K562 (cell line): ENCODE data around the gene ACSF2. TPM values are rescaled to one million over a fixed set of nuclear protein-coding genes. Genes with fewer than 3 reads are reported as not detected.

Experiments
- ATAC-seq: fragments of 200-7000 bp; cut with Tn5 transposase; 3 replicates; pipeline ENCODE4 v1.9.1; 2020; ENCODE audit warnings: moderate library complexity
- BruUV-seq: library from RNA; stranded (reverse); fragments of 400-500 nt; replicated peaks from 2 replicates; lab custom pipeline; 2021; lab: Mats Ljungman, UMichigan
- CTCF ChIA-PET: fragments of 300-600 bp; formaldehyde crosslinking; extraction: SDS; loops from one replicate; lab custom pipeline; 2021; ENCODE audit warnings: low intra/inter-chr PET ratio; lab: Yijun Ruan, JAX
- POLR2A ChIA-PET: fragments of 300-600, 350-650 bp; sonication (Branson Sonifier 250); formaldehyde crosslinking; extraction: SDS; loops from one replicate; lab custom pipeline; 2021; ENCODE audit warnings: antibody characterized with exemption, inconsistent platforms; lab: Yijun Ruan, JAX
- DNase-seq, 4 experiments: peaks; one replicate each; pipeline versions ENCODE4 v3.0.0 to v3.0.0-alpha.2; 2011 to 2018; ENCODE audit warnings: low spot score in 3 of 4, mixed read lengths in 3 of 4; ENCODE audit errors: extremely low read depth in 1 of 4
- FAIRE-seq: peaks from 2 replicates; lab custom pipeline; 2011; peaks lifted over from hg19 to GRCh38; lab: Jason Lieb, UNC
- H2AFZ ChIP-seq: 2 replicates; pipeline ENCODE4 v1.6.0; 2011; ENCODE audit warnings: low read depth, low read length, control low read depth, inconsistent platforms
- H3K27ac ChIP-seq: fragments of 200-600 bp; 3 replicates; pipeline ENCODE4 v1.8.0; 2011; ENCODE audit warnings: low read depth, mild to moderate bottlenecking, control low read depth, inconsistent platforms, low read length, moderate library complexity, mixed read lengths; ENCODE audit errors: extremely low read depth
- H3K27me3 ChIP-seq, 2 experiments: fragments of 300-600 bp in 1 of 2; 2 replicates in 1 of 2; 3 replicates in 1 of 2; pipeline versions ENCODE4 v1.6.0 to v1.8.0; 2011; ENCODE audit warnings: inconsistent platforms in 2 of 2, low read length in 2 of 2, mild to moderate bottlenecking in 1 of 2, mixed read lengths in 1 of 2, moderate library complexity in 1 of 2; ENCODE audit not compliant: control insufficient read depth in 2 of 2, insufficient read depth in 2 of 2
- H3K36me3 ChIP-seq: fragments of 300-600 bp; 3 replicates; pipeline ENCODE4 v1.8.0; 2011; ENCODE audit warnings: mild to moderate bottlenecking, low read length, inconsistent platforms; ENCODE audit not compliant: control insufficient read depth, insufficient read depth
- H3K4me1 ChIP-seq, 2 experiments: fragments of 200-600 bp in 1 of 2; replicated peaks in 1 of 2; 2 replicates in 1 of 2; 3 replicates in 1 of 2; pipeline versions ENCODE4 v1.5.1 to v1.8.0; 2011; ENCODE audit warnings: inconsistent platforms in 2 of 2, low read length in 2 of 2, mild to moderate bottlenecking in 1 of 2, mixed read lengths in 1 of 2, moderate library complexity in 1 of 2; ENCODE audit not compliant: control insufficient read depth in 2 of 2, insufficient read depth in 2 of 2
- H3K4me2 ChIP-seq: 2 replicates; pipeline ENCODE4 v1.6.1; 2011; ENCODE audit warnings: low read length, control low read depth, inconsistent platforms, mixed read lengths; ENCODE audit not compliant: insufficient read depth
- H3K4me3 ChIP-seq: fragments of 200-600 bp; sonication (generic), shearing (Covaris generic); 2 replicates; pipeline ENCODE4 v1.5.1; 2016; ENCODE audit warnings: control low read depth, inconsistent platforms
- H3K79me2 ChIP-seq: fragments of 200-600 bp; 3 replicates; pipeline ENCODE4 v1.8.0; 2011; ENCODE audit warnings: low read length, inconsistent platforms; ENCODE audit not compliant: control insufficient read depth, insufficient read depth
- H3K9ac ChIP-seq, 2 experiments: 2 replicates each; pipeline versions ENCODE4 v1.6.0 to v1.6.1; 2011; ENCODE audit warnings: low read depth in 2 of 2, low read length in 2 of 2, control low read depth in 1 of 2, inconsistent platforms in 1 of 2, mild to moderate bottlenecking in 1 of 2, mixed read lengths in 1 of 2; ENCODE audit not compliant: insufficient read depth in 1 of 2
- H3K9me1 ChIP-seq: one replicate; pipeline ENCODE4 v1.6.0; 2011; ENCODE audit warnings: inconsistent platforms, mild to moderate bottlenecking, low read length, moderate library complexity; ENCODE audit not compliant: control insufficient read depth, insufficient read depth
- H3K9me3 ChIP-seq: replicated peaks from 2 replicates; pipeline ENCODE4 v1.5.1; 2011; ENCODE audit warnings: low read depth, low read length, inconsistent platforms; ENCODE audit not compliant: control insufficient read depth, insufficient read depth
- H4K20me1 ChIP-seq: replicated peaks from 2 replicates; pipeline ENCODE4 v1.6.1; 2011; ENCODE audit warnings: low read length, inconsistent platforms, mixed read lengths; ENCODE audit not compliant: control insufficient read depth, insufficient read depth
- CBFA2T2 ChIP-seq: fragments of 450-650 bp; conservative IDR thresholded peaks from 2 replicates; pipeline ENCODE4 v1.6.1; 2017; ENCODE audit warnings: mild to moderate bottlenecking
- CREM ChIP-seq: IDR thresholded peaks from 2 replicates; pipeline ENCODE4 v1.6.1; 2014; ENCODE audit warnings: antibody characterized with exemption, low read depth
- CXXC5 ChIP-seq: fragments of 250-450 bp; sonication (Bioruptor Pico); IDR thresholded peaks from 2 replicates; pipeline ENCODE4 v1.8.0; 2022; ENCODE audit warnings: inconsistent platforms, mild to moderate bottlenecking, moderate library complexity
- E2F6 ChIP-seq, 2 experiments: IDR thresholded peaks; 2 replicates each; pipeline ENCODE4 v1.6.1; 2011; ENCODE audit warnings: borderline replicate concordance in 1 of 2, control low read depth in 1 of 2, low read depth in 1 of 2, low read length in 1 of 2, mild to moderate bottlenecking in 1 of 2, mixed read lengths in 1 of 2, moderate library complexity in 1 of 2; ENCODE audit not compliant: insufficient read depth in 1 of 2, insufficient read length in 1 of 2, poor library complexity in 1 of 2, severe bottlenecking in 1 of 2; ENCODE audit errors: extremely low read depth in 1 of 2
- KHSRP ChIP-seq: fragments of 450-650 bp; IDR thresholded peaks from 2 replicates; pipeline ENCODE4 v1.6.1; 2017
- PCBP2 ChIP-seq: fragments of 200-400 bp; formaldehyde crosslinking; IDR thresholded peaks from 2 replicates; pipeline ENCODE4 v1.6.1; 2018; ENCODE audit warnings: low read length, low read depth, mild to moderate bottlenecking, moderate library complexity; ENCODE audit not compliant: poor library complexity, severe bottlenecking
- RBBP5 ChIP-seq: fragments of 200-600 bp; sonication (generic); IDR thresholded peaks from 2 replicates; pipeline ENCODE4 v1.6.1; 2012; ENCODE audit warnings: borderline replicate concordance, mild to moderate bottlenecking, low read length, control low read depth, inconsistent platforms; ENCODE audit not compliant: insufficient read depth, poor library complexity, severe bottlenecking
- RNF2 ChIP-seq: sonication (generic); IDR thresholded peaks from 2 replicates; pipeline ENCODE4 v1.6.1; 2016
- SLC30A9 ChIP-seq: fragments of 250-450 bp; sonication (Bioruptor Pico); IDR thresholded peaks from 2 replicates; pipeline ENCODE4 v1.8.0; 2022; ENCODE audit warnings: mild to moderate bottlenecking, moderate library complexity
- SREBF1 ChIP-seq: fragments of 150-350 bp; IDR thresholded peaks from 2 replicates; pipeline ENCODE4 v1.6.1; 2014; ENCODE audit warnings: antibody characterized with exemption, low read depth, low read length, borderline replicate concordance
- TEAD1 ChIP-seq, 2 experiments: fragments of 450-650 bp in 1 of 2; sonication (generic) in 1 of 2; formaldehyde crosslinking; IDR thresholded peaks; 2 replicates each; pipeline versions ENCODE4 v1.4.0 to v1.8.0; 2020 to 2022; ENCODE audit warnings: mild to moderate bottlenecking in 2 of 2, missing genetic modification reagents in 1 of 2
- VEZF1 ChIP-seq: fragments of 200-800 bp; sonication (Bioruptor generic); IDR thresholded peaks from 2 replicates; pipeline ENCODE4 v1.6.1; 2017; ENCODE audit warnings: missing genetic modification characterization, missing compliant biosample characterization
- ZBTB12 ChIP-seq: fragments of 250-450 bp; sonication (Bioruptor Pico); IDR thresholded peaks from 2 replicates; pipeline ENCODE4 v1.4.0; 2020
- WGBS: fragments of 100-300 bp; shearing (Covaris generic); methylation state at CpG from one replicate; pipeline ENCODE4 v1.1.6; 2016; ENCODE audit warnings: low coverage, mixed read lengths; ENCODE audit not compliant: insufficient coverage; ENCODE audit errors: missing lambda C conversion rate; 5-methylcytosine and 5-hydroxymethylcytosine counted together
- in situ Hi-C: fragments of 300-500 bp; cut with MboI; formaldehyde crosslinking; loops from 4 replicates; pipeline ENCODE4 v1.15.0; 2018; ENCODE audit warnings: inconsistent platforms, mixed read lengths
- intact Hi-C: fragments of 100-400 bp; cut with micrococcal nuclease; formaldehyde crosslinking; loops from 2 replicates; pipeline ENCODE4 v1.14.2; 2022
- polyA plus RNA-seq, 8 experiments: library from polyadenylated mRNA; depleted of rRNA in 4 of 8; stranded (reverse) in 5 of 8; unstranded in 3 of 8; fragments of >200 nt; fragmentation: Nextera tagmentation in 2 of 8; fragmentation: Illumina TruSeq in 1 of 8; extraction: Ambion mirVana in 2 of 8; extraction: Trizol in 1 of 8; gene quantifications; 2 replicates each; pipeline versions ENCODE4 v1.2.1 to v1.2.3, GENCODE V29; 2011 to 2014; ENCODE audit warnings: inconsistent platforms in 1 of 8, missing spikeins in 1 of 8
- total RNA-seq, 7 experiments: library from RNA; depleted of rRNA in 6 of 7; stranded (reverse); fragments of >200 nt in 6 of 7; fragmentation: Illumina TruSeq in 2 of 7; extraction: Trizol in 2 of 7; gene quantifications; 2 replicates each; pipeline versions ENCODE4 v1.2.1 to v1.2.3, GENCODE V29; 2011 to 2021; ENCODE audit warnings: low replicate concordance in 1 of 7
- TF ChIP-seq, protein P1 (sequence below): fragments of 450-650 bp; formaldehyde crosslinking; conservative IDR thresholded peaks from 2 replicates; pipeline ENCODE4 v1.4.0; 2022; ENCODE audit warnings: mild to moderate bottlenecking, missing genetic modification characterization
- TF ChIP-seq, protein P2 (sequence below): IDR thresholded peaks from 2 replicates; pipeline ENCODE4 v1.6.1; 2011; ENCODE audit not compliant: insufficient read length; ENCODE audit errors: extremely low read depth

ACSF2 gene
- total and polyA plus RNA-seq, 9 of the 15 experiments (the other 6 are each of a cell fraction or from before 2014, with no cell fraction given), result 0.89 to 6.1 (median 3.5) TPM

DNA sequence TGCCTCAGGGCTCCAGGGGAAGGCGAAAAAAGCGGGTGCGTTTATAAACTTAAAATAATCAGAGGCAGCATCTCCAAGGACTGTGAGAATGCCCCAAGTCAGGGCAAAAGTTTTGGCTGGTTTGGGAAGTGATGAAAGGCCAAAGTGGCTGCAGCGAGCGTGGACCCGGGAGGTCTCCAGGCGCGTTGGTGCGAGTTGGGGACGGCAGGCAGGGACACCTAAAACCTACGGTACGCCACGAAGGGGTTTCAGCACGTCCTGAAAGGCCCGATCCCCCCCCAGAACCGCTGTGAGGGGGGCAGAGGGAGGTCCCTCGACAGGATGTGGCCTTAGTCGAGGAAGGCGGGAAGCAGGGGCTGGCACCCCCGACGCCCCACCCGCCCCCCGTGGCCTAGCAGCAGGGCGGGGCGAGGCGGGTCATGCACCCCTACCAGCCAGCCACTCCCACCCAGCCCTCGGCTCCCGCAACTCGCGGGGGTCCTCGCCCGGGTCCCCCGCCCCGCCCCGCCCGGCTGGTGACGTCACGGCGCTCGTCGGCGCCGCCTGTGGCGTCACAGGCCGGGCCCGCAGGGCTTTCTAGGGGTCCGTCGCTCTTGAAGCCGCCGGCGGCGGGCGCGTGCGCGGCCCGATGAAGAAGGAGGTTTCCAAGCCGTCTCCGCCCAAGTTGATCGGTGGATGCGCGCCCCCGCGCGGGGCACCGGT, 82.0 kb downstream of the ACSF2 start, which contains the start of gene MYCBPAP:
MYCBPAP (plus strand) TSS at position 569 of the 702 bp plus-strand sequence. CDS start 236 bp downstream, outside the sequence.
- Histone ChIP-seq H3K9me1 (no peaks in the 10 kb centered on the region), H3K27me3 (peaks cover 29 to 68% of the 10 kb centered on the region in 2 experiments), H3K4me3 (no peak within 1 kb of the TSS), H3K4me1 (peaks cover 0 to 9% of the 10 kb centered on the region in 2 experiments; a peak in 1 of 5 replicates), H4K20me1 (no peaks in the 10 kb centered on the region), H3K9me3 (no peaks in the 10 kb centered on the region), H3K4me2 (no peak within 1 kb of the TSS), H3K9ac (no peak within 1 kb of the TSS), H3K36me3 (no peaks in the 10 kb centered on the region), H3K79me2 (no peaks in the 10 kb centered on the region), H3K27ac (no peak within 1 kb of the TSS), H2AFZ (0 out of 2 replicates have a peak within 1 kb of the TSS, but pooled peaks have one; percentile 19)
- in situ Hi-C loops (no loop called here), intact Hi-C loops (no loop called here)
- WGBS, result 51% methylated on average over 36 of the region's 66 CpGs
- FAIRE-seq (no peak), ATAC-seq (no peak), DNase-seq (peak in 2 of 4 experiments; percentile 30 to 35)
- CTCF ChIA-PET, result no interaction called here
- POLR2A ChIA-PET, result interaction anchor here (0.8 kb wide), 1 partner anchor 361 kb away, joined by 3 read pairs; no protein-coding TSS in a partner anchor
- no TSS peak for BruUV-seq
- TF ChIP-seq, protein P1, sequence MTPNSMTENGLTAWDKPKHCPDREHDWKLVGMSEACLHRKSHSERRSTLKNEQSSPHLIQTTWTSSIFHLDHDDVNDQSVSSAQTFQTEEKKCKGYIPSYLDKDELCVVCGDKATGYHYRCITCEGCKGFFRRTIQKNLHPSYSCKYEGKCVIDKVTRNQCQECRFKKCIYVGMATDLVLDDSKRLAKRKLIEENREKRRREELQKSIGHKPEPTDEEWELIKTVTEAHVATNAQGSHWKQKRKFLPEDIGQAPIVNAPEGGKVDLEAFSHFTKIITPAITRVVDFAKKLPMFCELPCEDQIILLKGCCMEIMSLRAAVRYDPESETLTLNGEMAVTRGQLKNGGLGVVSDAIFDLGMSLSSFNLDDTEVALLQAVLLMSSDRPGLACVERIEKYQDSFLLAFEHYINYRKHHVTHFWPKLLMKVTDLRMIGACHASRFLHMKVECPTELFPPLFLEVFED, result no peak
- TF ChIP-seq CXXC5 (CRISPR knock-in tag), result no peak
- no peak for TF ChIP-seq SREBF1
- no peak for TF ChIP-seq KHSRP
- TF ChIP-seq CBFA2T2, result no peak
- TF ChIP-seq PCBP2, result no peak
- TF ChIP-seq SLC30A9 (CRISPR knock-in tag), result no peak
- no peak for TF ChIP-seq RNF2
- TF ChIP-seq, protein P2, sequence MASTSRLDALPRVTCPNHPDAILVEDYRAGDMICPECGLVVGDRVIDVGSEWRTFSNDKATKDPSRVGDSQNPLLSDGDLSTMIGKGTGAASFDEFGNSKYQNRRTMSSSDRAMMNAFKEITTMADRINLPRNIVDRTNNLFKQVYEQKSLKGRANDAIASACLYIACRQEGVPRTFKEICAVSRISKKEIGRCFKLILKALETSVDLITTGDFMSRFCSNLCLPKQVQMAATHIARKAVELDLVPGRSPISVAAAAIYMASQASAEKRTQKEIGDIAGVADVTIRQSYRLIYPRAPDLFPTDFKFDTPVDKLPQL, result no peak
- 0 out of 2 replicates have a peak, but pooled peaks have one; percentile 12 for TF ChIP-seq VEZF1 (CRISPR knock-in tag)
- no peak for TF ChIP-seq TEAD1 (CRISPR knock-in tag; IDR thresholded peaks at IDR 0.05)
- TF ChIP-seq RBBP5, result no peak
- peak; percentile 32; the same call in 1 of the 2 replicates for TF ChIP-seq CREM
- 0 out of 2 replicates have a peak, but pooled peaks have one; percentile 20 for TF ChIP-seq ZBTB12 (CRISPR knock-in tag)
- peak in 1 of 2 experiments; percentile 32 for TF ChIP-seq E2F6 (IDR thresholded peaks at IDR 0.05; ENCODE audit: borderline replicate concordance in 1 of 2, extremely low read depth in 1 of 2, insufficient read depth in 1 of 2, insufficient read length in 1 of 2, low read depth in 1 of 2, low read length in 1 of 2, poor library complexity in 1 of 2, severe bottlenecking in 1 of 2)
